Keratinocyte (primary cell): Measurements from ENCODE around the gene SEC22A.

Source experiments
- EZH2 ChIP-seq: IDR thresholded peaks from one replicate; pipeline ENCODE4 v1.6.1; 2012; ENCODE audit warnings: inconsistent platforms, mild to moderate bottlenecking, low read length, moderate library complexity
- TF ChIP-seq, protein P1 (sequence below), 3 experiments: IDR thresholded peaks in 1 of 3; conservative IDR thresholded peaks in 1 of 3; optimal IDR thresholded peaks in 1 of 3; 2 replicates in 2 of 3; 3 replicates in 1 of 3; pipeline versions ENCODE3 to v1.5.1; 2011; ENCODE audit warnings: low read length in 3 of 3, mild to moderate bottlenecking in 3 of 3, moderate library complexity in 2 of 3, control low read depth in 1 of 3, inconsistent platforms in 1 of 3; ENCODE audit not compliant: insufficient read depth in 2 of 3; ENCODE audit errors: extremely low read depth in 1 of 3

DNA sequence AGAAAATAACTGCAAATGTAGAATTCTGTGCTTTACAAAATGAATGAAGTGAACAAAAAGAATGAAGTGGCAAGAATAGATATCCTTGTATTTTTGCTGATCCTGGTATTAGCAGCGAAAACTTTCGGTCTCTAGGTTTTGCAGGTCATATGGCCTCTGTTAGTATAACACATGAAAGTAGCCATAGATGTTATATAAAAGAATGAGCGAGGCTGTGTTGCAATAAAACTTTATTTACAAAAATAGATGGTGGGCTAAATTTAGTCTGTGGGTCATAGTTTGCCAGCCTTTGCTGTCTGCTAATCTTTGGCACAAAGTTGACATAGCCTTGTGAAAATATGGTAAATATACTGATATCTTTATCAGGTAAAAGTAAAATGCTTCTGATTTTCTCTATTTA is 35.2 kb downstream of the SEC22A start:
- TF ChIP-seq, protein P1, sequence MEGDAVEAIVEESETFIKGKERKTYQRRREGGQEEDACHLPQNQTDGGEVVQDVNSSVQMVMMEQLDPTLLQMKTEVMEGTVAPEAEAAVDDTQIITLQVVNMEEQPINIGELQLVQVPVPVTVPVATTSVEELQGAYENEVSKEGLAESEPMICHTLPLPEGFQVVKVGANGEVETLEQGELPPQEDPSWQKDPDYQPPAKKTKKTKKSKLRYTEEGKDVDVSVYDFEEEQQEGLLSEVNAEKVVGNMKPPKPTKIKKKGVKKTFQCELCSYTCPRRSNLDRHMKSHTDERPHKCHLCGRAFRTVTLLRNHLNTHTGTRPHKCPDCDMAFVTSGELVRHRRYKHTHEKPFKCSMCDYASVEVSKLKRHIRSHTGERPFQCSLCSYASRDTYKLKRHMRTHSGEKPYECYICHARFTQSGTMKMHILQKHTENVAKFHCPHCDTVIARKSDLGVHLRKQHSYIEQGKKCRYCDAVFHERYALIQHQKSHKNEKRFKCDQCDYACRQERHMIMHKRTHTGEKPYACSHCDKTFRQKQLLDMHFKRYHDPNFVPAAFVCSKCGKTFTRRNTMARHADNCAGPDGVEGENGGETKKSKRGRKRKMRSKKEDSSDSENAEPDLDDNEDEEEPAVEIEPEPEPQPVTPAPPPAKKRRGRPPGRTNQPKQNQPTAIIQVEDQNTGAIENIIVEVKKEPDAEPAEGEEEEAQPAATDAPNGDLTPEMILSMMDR (optimal IDR thresholded peaks at IDR 0.05 in 1 of 3, IDR thresholded peaks at IDR 0.05 in 1 of 3, conservative IDR thresholded peaks at IDR 0.05 in 1 of 3; ENCODE audit: extremely low read depth in 1 of 3, insufficient read depth in 2 of 3, low read length in 3 of 3) = no peak
- no peak for TF ChIP-seq EZH2
